T-helper 2 cell treated with Interferon-gamma antibody and Interleukin-4, amounts not matched to agents 100 ng/mL and 5 ng/mL, for 36 hours (primary cell): ENCODE data around the gene UVRAG. TPM values are rescaled to one million over a fixed set of nuclear protein-coding genes. Genes with fewer than 3 reads are reported as not detected.

ENCODE experiments used
- intact Hi-C: fragments of 100-400 bp; cut with micrococcal nuclease; formaldehyde crosslinking; loops from one replicate; pipeline ENCODE4 v1.15.1; 2023
- total RNA-seq: library from RNA; stranded (reverse); gene quantifications from 2 replicates; pipeline ENCODE4 v1.2.3, GENCODE V29; 2022

The UVRAG gene
- total RNA-seq, 1 donor from 2014 or later = 24.0 TPM

GRCh38 chr11:76179147-76179546 is 364.1 kb downstream of the UVRAG start:
- intact Hi-C loops = no loop called here

- intact Hi-C loops = no loop called here
Measured at GRCh38 chr11:76181371-76181770, 366.4 kb downstream of the UVRAG start.

- intact Hi-C loops = no loop called here
Measured at GRCh38 chr11:76184551-76184993, 369.6 kb downstream of the UVRAG start.

GRCh38 chr11:76185511-76185910 is 370.5 kb downstream of the UVRAG start:
- intact Hi-C loops = no loop called here

GRCh38 chr11:76185931-76186401 is 371.0 kb downstream of the UVRAG start:
- intact Hi-C loops = no loop called here

GRCh38 chr11:76186776-76187279 is 371.8 kb downstream of the UVRAG start:
- intact Hi-C loops = no loop called here

GRCh38 chr11:76188873-76189272 is 373.9 kb downstream of the UVRAG start:
- intact Hi-C loops = no loop called here

GRCh38 chr11:76189682-76190081 is 374.7 kb downstream of the UVRAG start:
- intact Hi-C loops = no loop called here

GRCh38 chr11:76190376-76190775 is 375.4 kb downstream of the UVRAG start:
- intact Hi-C loops = no loop called here

Other genes starting within 250 kb of the UVRAG start
- gene MAP6, start 146.2 kb upstream of the UVRAG start, total RNA-seq = 0.14 and 0.43 TPM in 2 replicates
- not detected in 2 replicates for gene MOGAT2, start 97.4 kb upstream of the UVRAG start, total RNA-seq
- gene DGAT2, start 46.4 kb upstream of the UVRAG start, total RNA-seq = 1.9 TPM in 2 replicates